ENCODE data around the gene CENPX. TPM values are rescaled to one million over a fixed set of nuclear protein-coding genes. Genes with fewer than 3 reads are reported as not detected.
A peak's percentile ranks its signal among the peaks of the same experiment; 100 is the strongest.

CENPX gene
- total RNA-seq, 1 experiment from 2014 or later: 344 TPM

- Histone ChIP-seq H3K4me2 (ENCODE audit: low read length) (peak overlapping the region; percentile 99), H3F3A (ENCODE audit: low read length, unreplicated experiment) (no peaks in the 10 kb centered on the region), H3K4me1 (ENCODE audit: insufficient read depth, low read length) (peaks cover 8% of the 10 kb centered on the region; the same call in 1 of the 2 replicates), H3K9me2 (replicated peaks; ENCODE audit: low read length) (no peaks in the 10 kb centered on the region), H4K20me1 (ENCODE audit: low read length) (no peaks in the 10 kb centered on the region), H3K4me3 (ENCODE audit: low read length) (no peak overlapping the region; the same call in 1 of the 2 replicates), H3K79me2 (ENCODE audit: low read length) (peaks cover 28% of the 10 kb centered on the region), H3K9me3 (ENCODE audit: low read length) (no peaks in the 10 kb centered on the region), H3K9ac (ENCODE audit: low read length) (no peak overlapping the region), H2AFZ (ENCODE audit: low read length) (no peak overlapping the region), H3K27ac (ENCODE audit: low read length) (no peak overlapping the region), H3K36me3 (ENCODE audit: low read depth, low read length) (peaks cover 26% of the 10 kb centered on the region), H3K27me3 (ENCODE audit: low read length) (no peaks in the 10 kb centered on the region)
- ATAC-seq: no peak
- intact Hi-C loops (cut with micrococcal nuclease): no loop called here
- CTCF ChIA-PET: no interaction called here
- no peak for DNase-seq
- no TSS peak for BruUV-seq (replicated peaks)
- TF ChIP-seq EZH2 (IDR thresholded peaks at IDR 0.05; ENCODE audit: low read length, unreplicated experiment): no peak
- POLR2A ChIA-PET (ENCODE audit: unreplicated experiment): no interaction called here
Observed at GRCh38 chr17:82053556-82054263, 31.0 kb upstream of the CENPX start.

- H3K4me3 ChIP-seq (ENCODE audit: low read length): peak overlapping the region; percentile 100
- no peaks in the 10 kb centered on the region for H4K20me1 ChIP-seq (ENCODE audit: low read length)
- H3K9ac ChIP-seq (ENCODE audit: low read length): peak overlapping the region; percentile 92; the same call in 1 of the 2 replicates
- peaks cover 28% of the 10 kb centered on the region for H3K79me2 ChIP-seq (ENCODE audit: low read length)
- H3K27ac ChIP-seq (ENCODE audit: low read length): no peak overlapping the region
- H3K4me1 ChIP-seq (ENCODE audit: insufficient read depth, low read length): peaks cover 8% of the 10 kb centered on the region; the same call in 1 of the 2 replicates
- H3K9me3 ChIP-seq (ENCODE audit: low read length): no peaks in the 10 kb centered on the region
- no peak overlapping the region for H2AFZ ChIP-seq (ENCODE audit: low read length)
- no peak for ATAC-seq
- ChIA-PET CTCF (interaction anchor here (0.7 kb wide), 1 partner anchor 94 kb away, joined by 3 read pairs; no protein-coding TSS in a partner anchor), POLR2A (ENCODE audit: unreplicated experiment) (no interaction called here)
- H3K27me3 ChIP-seq (ENCODE audit: low read length): no peaks in the 10 kb centered on the region
- BruUV-seq (replicated peaks): TSS peak; percentile 22
- intact Hi-C loops (cut with micrococcal nuclease): no loop called here
- no peaks in the 10 kb centered on the region for H3F3A ChIP-seq (ENCODE audit: low read length, unreplicated experiment)
- H3K9me2 ChIP-seq (replicated peaks; ENCODE audit: low read length): no peaks in the 10 kb centered on the region
- peak overlapping the region; percentile 99 for H3K4me2 ChIP-seq (ENCODE audit: low read length)
- no peak for DNase-seq
- TF ChIP-seq EZH2phosphoT487 (IDR thresholded peaks at IDR 0.05; ENCODE audit: borderline replicate concordance, low read length) (no peak), EZH2 (IDR thresholded peaks at IDR 0.05; ENCODE audit: low read length, unreplicated experiment) (no peak), CTCF (conservative IDR thresholded peaks at IDR 0.05; ENCODE audit: low read depth, low read length) (no peak)
- peaks cover 21% of the 10 kb centered on the region for H3K36me3 ChIP-seq (ENCODE audit: low read depth, low read length)
Observed at GRCh38 chr17:82053130-82053529, 30.5 kb upstream of the CENPX start.

- no peaks in the 10 kb centered on the region for H3F3A ChIP-seq (ENCODE audit: low read length, unreplicated experiment)
- H4K20me1 ChIP-seq (ENCODE audit: low read length): no peaks in the 10 kb centered on the region
- peaks cover 8% of the 10 kb centered on the region; the same call in 1 of the 2 replicates for H3K4me1 ChIP-seq (ENCODE audit: insufficient read depth, low read length)
- peak; percentile 3; the same call in 1 of the 2 replicates for ATAC-seq
- intact Hi-C loops (cut with micrococcal nuclease): no loop called here
- peaks cover 28% of the 10 kb centered on the region for H3K79me2 ChIP-seq (ENCODE audit: low read length)
- peak overlapping the region; percentile 100 for H3K4me3 ChIP-seq (ENCODE audit: low read length)
- H3K27ac ChIP-seq (ENCODE audit: low read length): no peak overlapping the region
- H2AFZ ChIP-seq (ENCODE audit: low read length): no peak overlapping the region
- ChIA-PET CTCF (interaction anchor here (0.7 kb wide), 1 partner anchor 93 kb away, joined by 3 read pairs; no protein-coding TSS in a partner anchor), POLR2A (ENCODE audit: unreplicated experiment) (interaction anchor here (0.7 to 1.0 kb wide), 2 partner anchors 12 to 15 kb away, joined by 3 to 5 read pairs; partner anchors contain the start of gene DCXR)
- peak overlapping the region; percentile 92 for H3K9ac ChIP-seq (ENCODE audit: low read length)
- no peaks in the 10 kb centered on the region for H3K27me3 ChIP-seq (ENCODE audit: low read length)
- DNase-seq: no peak
- TF ChIP-seq EZH2phosphoT487 (IDR thresholded peaks at IDR 0.05; ENCODE audit: borderline replicate concordance, low read length): no peak
- TF ChIP-seq CTCF (conservative IDR thresholded peaks at IDR 0.05; ENCODE audit: low read depth, low read length): no peak
- TF ChIP-seq EZH2 (IDR thresholded peaks at IDR 0.05; ENCODE audit: low read length, unreplicated experiment): no peak
- H3K9me3 ChIP-seq (ENCODE audit: low read length): no peaks in the 10 kb centered on the region
- H3K9me2 ChIP-seq (replicated peaks; ENCODE audit: low read length): no peaks in the 10 kb centered on the region
- no TSS peak for BruUV-seq (replicated peaks)
- peaks cover 16% of the 10 kb centered on the region for H3K36me3 ChIP-seq (ENCODE audit: low read depth, low read length)
- H3K4me2 ChIP-seq (ENCODE audit: low read length): peak overlapping the region; percentile 99
Observed at GRCh38 chr17:82052638-82053059, 30.0 kb upstream of the CENPX start.
